HCT116 (cell line): ENCODE results near the gene RBM39. TPM values are rescaled to one million over a fixed set of nuclear protein-coding genes. Genes with fewer than 3 reads are reported as not detected.
"Not testable (repeated sequence)": the region's sequence is repeated elsewhere in the genome, so short reads cannot be mapped to it uniquely, and the experiment has no call there.

Experiments
- ATAC-seq: fragments of 200-7000 bp; cut with Tn5 transposase; 2 replicates; pipeline ENCODE4 v1.9.1; 2020; ENCODE audit warnings: mild to moderate bottlenecking, moderate library complexity
- BruUV-seq: library from RNA; stranded (reverse); fragments of 400-500 nt; replicated peaks from 2 replicates; lab custom pipeline; 2021; lab: Mats Ljungman, UMichigan
- CTCF ChIA-PET: fragments of 300-600 bp; sonication (Branson Sonifier 250); formaldehyde crosslinking; loops from one replicate; lab custom pipeline; 2021; ENCODE audit warnings: antibody characterized with exemption; lab: Charles Lee
- POLR2A ChIA-PET: fragments of 300-600, 350-600 bp; sonication (Branson Sonifier 250); formaldehyde crosslinking; loops from one replicate; lab custom pipeline; 2021; ENCODE audit warnings: antibody characterized with exemption; lab: Charles Lee
- RAD21 ChIA-PET, 2 experiments: fragments of 300-600 bp; sonication (Branson Sonifier 250); formaldehyde crosslinking; loops; one replicate each; lab custom pipeline; 2023; ENCODE audit warnings: low total read pairs in 2 of 2; ENCODE audit not compliant: uncharacterized antibody in 2 of 2, unreplicated experiment in 2 of 2, low non-redundant PET in 1 of 2; lab: Charles Lee
- DNase-seq: peaks from one replicate; pipeline ENCODE4 v3.0.0-alpha.2; 2010; ENCODE audit warnings: low read depth, low spot score
- H2AFZ ChIP-seq: fragments of 200-600 bp; shearing (Covaris generic), sonication (generic); 2 replicates; pipeline ENCODE4 v1.6.1; 2017; ENCODE audit warnings: low read depth, mixed run types, mixed read lengths, antibody characterized with exemption, low read length; ENCODE audit not compliant: poor library complexity, severe bottlenecking
- H3K27ac ChIP-seq: 2 replicates; pipeline ENCODE4 v1.5.1; 2012; ENCODE audit warnings: low read depth, low read length
- H3K27me3 ChIP-seq: fragments of 200-600 bp; sonication (generic); 2 replicates; pipeline ENCODE4 v1.6.1; 2016; ENCODE audit warnings: mixed run types, low read length, mixed read lengths; ENCODE audit not compliant: insufficient read depth
- H3K36me3 ChIP-seq, 2 experiments: fragments of 200-500 bp in 1 of 2; fragments of 200-600 bp in 1 of 2; sonication (Bioruptor generic) in 1 of 2; sonication (generic) in 1 of 2; 2 replicates each; pipeline versions ENCODE4 v1.5.1 to v1.6.1; 2014 to 2016; ENCODE audit warnings: low read length in 2 of 2, inconsistent platforms in 1 of 2, mixed read lengths in 1 of 2, mixed run types in 1 of 2; ENCODE audit not compliant: insufficient read depth in 2 of 2, control insufficient read depth in 1 of 2
- H3K4me1 ChIP-seq, 2 experiments: fragments of 200-600 bp in 1 of 2; sonication (generic) in 1 of 2; 2 replicates each; pipeline versions ENCODE4 v1.5.1 to v1.6.1; 2012 to 2017; ENCODE audit warnings: low read length in 2 of 2, inconsistent platforms in 1 of 2, mild to moderate bottlenecking in 1 of 2, mixed read lengths in 1 of 2, mixed run types in 1 of 2, moderate library complexity in 1 of 2; ENCODE audit not compliant: insufficient read depth in 2 of 2, control insufficient read depth in 1 of 2
- H3K4me2 ChIP-seq: fragments of 200-600 bp; sonication (generic); 2 replicates; pipeline ENCODE4 v1.6.1; 2017; ENCODE audit warnings: mixed run types, low read length, mixed read lengths
- H3K4me3 ChIP-seq, 2 experiments: fragments of 200-600 bp in 1 of 2; sonication (generic) in 1 of 2; replicated peaks in 1 of 2; 2 replicates each; pipeline ENCODE4 v1.5.1; 2011 to 2016; ENCODE audit warnings: low read length in 2 of 2, control low read depth in 1 of 2, low read depth in 1 of 2, mild to moderate bottlenecking in 1 of 2, mixed read lengths in 1 of 2, mixed run types in 1 of 2
- H3K79me2 ChIP-seq: fragments of 200-600 bp; sonication (generic); 2 replicates; pipeline ENCODE4 v1.6.1; 2017; ENCODE audit warnings: mild to moderate bottlenecking, mixed run types, low read length, moderate library complexity, mixed read lengths; ENCODE audit not compliant: insufficient read depth
- H3K9ac ChIP-seq: fragments of 200-600 bp; sonication (generic); 2 replicates; pipeline ENCODE4 v1.6.1; 2016; ENCODE audit warnings: low read length, mixed read lengths
- H3K9me2 ChIP-seq: fragments of 200-600 bp; sonication (generic), shearing (Covaris generic); 2 replicates; pipeline ENCODE4 v1.6.1; 2017; ENCODE audit warnings: mixed run types, mild to moderate bottlenecking, moderate library complexity; ENCODE audit not compliant: insufficient read depth
- H3K9me3 ChIP-seq, 2 experiments: fragments of 200-500 bp in 1 of 2; fragments of 200-600 bp in 1 of 2; sonication (Bioruptor generic) in 1 of 2; sonication (generic) in 1 of 2; 2 replicates each; pipeline ENCODE4 v1.6.1; 2014 to 2017; ENCODE audit warnings: low read length in 2 of 2, mixed read lengths in 2 of 2, inconsistent platforms in 1 of 2, low read depth in 1 of 2, mild to moderate bottlenecking in 1 of 2, mixed run types in 1 of 2, moderate library complexity in 1 of 2; ENCODE audit not compliant: control insufficient read depth in 1 of 2, insufficient read depth in 1 of 2
- H4K20me1 ChIP-seq: fragments of 200-600 bp; sonication (generic), shearing (Covaris generic); 2 replicates; pipeline ENCODE4 v1.6.1; 2017; ENCODE audit warnings: mixed run types, mild to moderate bottlenecking, moderate library complexity; ENCODE audit not compliant: insufficient read depth
- JUND ChIP-seq: IDR thresholded peaks from 2 replicates; pipeline ENCODE4 v1.6.1; 2012
- ZFX ChIP-seq: fragments of 450-650 bp; IDR thresholded peaks from 2 replicates; pipeline ENCODE4 v1.6.1; 2017
- intact Hi-C: fragments of 100-400 bp; cut with micrococcal nuclease; formaldehyde crosslinking; loops from 2 replicates; pipeline ENCODE4 v1.10.0; 2022
- total RNA-seq: library from RNA; stranded (reverse); gene quantifications from one replicate; pipeline ENCODE4 v1.2.1, GENCODE V29; 2021; ENCODE audit not compliant: unreplicated experiment
- TF ChIP-seq, protein P1 (sequence below), 3 experiments: fragments of 200-600 bp in 1 of 3; sonication (generic) in 1 of 3; IDR thresholded peaks in 2 of 3; conservative IDR thresholded peaks in 1 of 3; 2 replicates each; pipeline ENCODE4 v1.5.1; 2012 to 2017; ENCODE audit warnings: low read depth in 2 of 3, low read length in 2 of 3, antibody characterized with exemption in 1 of 3, borderline replicate concordance in 1 of 3, control low read depth in 1 of 3, mild to moderate bottlenecking in 1 of 3, mixed read lengths in 1 of 3, mixed run types in 1 of 3, moderate library complexity in 1 of 3; ENCODE audit not compliant: insufficient read depth in 1 of 3

The RBM39 gene
- total RNA-seq, 1 experiment from 2014 or later = 234 TPM

DNA sequence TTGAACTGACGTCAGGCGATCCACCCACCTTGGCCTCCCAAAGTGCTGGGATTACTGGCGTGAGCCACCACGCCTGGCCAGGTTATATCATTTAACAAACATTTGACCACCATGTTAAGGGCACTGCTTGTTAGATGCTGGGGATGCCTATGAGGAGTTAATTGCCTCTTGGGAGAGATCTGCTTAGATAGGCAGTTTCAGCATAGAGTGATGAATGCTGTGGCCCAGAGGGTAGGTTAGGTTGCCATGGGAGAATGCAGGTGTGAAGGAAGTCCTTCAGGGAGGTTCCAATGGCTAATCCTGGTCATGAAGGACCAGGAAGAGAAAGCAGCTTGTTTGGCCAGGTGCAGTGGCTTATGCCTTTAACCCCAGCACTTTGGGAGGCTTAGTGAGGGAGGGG is 46.7 kb upstream of the RBM39 start:
- no peak for ATAC-seq
- TF ChIP-seq ZFX (0 out of 2 replicates have a peak, but pooled peaks have one; percentile 8), JUND (no peak)
- TF ChIP-seq, protein P1, sequence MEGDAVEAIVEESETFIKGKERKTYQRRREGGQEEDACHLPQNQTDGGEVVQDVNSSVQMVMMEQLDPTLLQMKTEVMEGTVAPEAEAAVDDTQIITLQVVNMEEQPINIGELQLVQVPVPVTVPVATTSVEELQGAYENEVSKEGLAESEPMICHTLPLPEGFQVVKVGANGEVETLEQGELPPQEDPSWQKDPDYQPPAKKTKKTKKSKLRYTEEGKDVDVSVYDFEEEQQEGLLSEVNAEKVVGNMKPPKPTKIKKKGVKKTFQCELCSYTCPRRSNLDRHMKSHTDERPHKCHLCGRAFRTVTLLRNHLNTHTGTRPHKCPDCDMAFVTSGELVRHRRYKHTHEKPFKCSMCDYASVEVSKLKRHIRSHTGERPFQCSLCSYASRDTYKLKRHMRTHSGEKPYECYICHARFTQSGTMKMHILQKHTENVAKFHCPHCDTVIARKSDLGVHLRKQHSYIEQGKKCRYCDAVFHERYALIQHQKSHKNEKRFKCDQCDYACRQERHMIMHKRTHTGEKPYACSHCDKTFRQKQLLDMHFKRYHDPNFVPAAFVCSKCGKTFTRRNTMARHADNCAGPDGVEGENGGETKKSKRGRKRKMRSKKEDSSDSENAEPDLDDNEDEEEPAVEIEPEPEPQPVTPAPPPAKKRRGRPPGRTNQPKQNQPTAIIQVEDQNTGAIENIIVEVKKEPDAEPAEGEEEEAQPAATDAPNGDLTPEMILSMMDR (IDR thresholded peaks at IDR 0.05 in 2 of 3, conservative IDR thresholded peaks at IDR 0.05 in 1 of 3; ENCODE audit: borderline replicate concordance in 1 of 3, insufficient read depth in 1 of 3, low read depth in 2 of 3, low read length in 2 of 3) = no peak
- RAD21 ChIA-PET = no interaction called here
- H3K4me1 ChIP-seq = 0 out of 4 replicates have a peak, but pooled peaks cover 0 to 3% of the 10 kb centered on the region in 2 experiments
- peaks cover 16% of the 10 kb centered on the region; the same call in 1 of the 2 replicates for H3K79me2 ChIP-seq
- H3K36me3 ChIP-seq = no peaks in the 10 kb centered on the region
- H3K9me2 ChIP-seq = no peaks in the 10 kb centered on the region
- no peak overlapping the region for H3K27ac ChIP-seq
- POLR2A ChIA-PET = no interaction called here
- BruUV-seq = no TSS peak
- no peak for DNase-seq
- no peaks in the 10 kb centered on the region for H4K20me1 ChIP-seq
- CTCF ChIA-PET = no interaction called here
- H3K9me3 ChIP-seq = no peaks in the 10 kb centered on the region
- H3K9ac ChIP-seq = no peak overlapping the region
- no peak overlapping the region for H2AFZ ChIP-seq
- H3K4me2 ChIP-seq = no peak overlapping the region
- intact Hi-C loops = no loop called here
- no peak overlapping the region for H3K4me3 ChIP-seq
- no peaks in the 10 kb centered on the region for H3K27me3 ChIP-seq

DNA sequence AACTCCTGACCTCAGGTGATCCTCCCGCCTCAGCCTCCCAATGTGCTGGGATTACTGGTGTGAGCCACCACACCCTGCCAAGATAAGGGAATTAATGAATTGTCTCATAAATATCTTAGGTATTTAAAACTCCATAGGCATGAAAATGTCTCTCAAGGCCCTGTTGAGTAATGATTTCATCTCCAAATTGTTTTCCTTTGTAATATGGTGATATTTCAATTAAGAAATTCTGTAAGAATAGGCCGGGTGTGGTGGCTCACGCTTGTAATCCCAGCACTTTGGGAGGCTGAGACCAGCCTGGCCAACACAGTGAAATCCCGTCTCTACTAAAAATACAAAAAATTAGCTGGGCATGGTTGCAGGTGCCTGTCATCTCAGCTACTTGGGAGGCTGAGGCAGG is 43.5 kb upstream of the RBM39 start:
- H4K20me1 ChIP-seq, H3K36me3 ChIP-seq, CTCF ChIA-PET, RAD21 ChIA-PET, H3K9me3 ChIP-seq, intact Hi-C loops, ATAC-seq, H3K9ac ChIP-seq, H2AFZ ChIP-seq, H3K9me2 ChIP-seq, H3K27ac ChIP-seq, DNase-seq, H3K27me3 ChIP-seq, H3K4me3 ChIP-seq, H3K4me2 ChIP-seq, POLR2A ChIA-PET, BruUV-seq: not testable (repeated sequence)
- H3K79me2 ChIP-seq = peaks cover 29% of the 10 kb centered on the region
- H3K4me1 ChIP-seq = peaks cover 15 to 19% of the 10 kb centered on the region in 2 experiments

DNA sequence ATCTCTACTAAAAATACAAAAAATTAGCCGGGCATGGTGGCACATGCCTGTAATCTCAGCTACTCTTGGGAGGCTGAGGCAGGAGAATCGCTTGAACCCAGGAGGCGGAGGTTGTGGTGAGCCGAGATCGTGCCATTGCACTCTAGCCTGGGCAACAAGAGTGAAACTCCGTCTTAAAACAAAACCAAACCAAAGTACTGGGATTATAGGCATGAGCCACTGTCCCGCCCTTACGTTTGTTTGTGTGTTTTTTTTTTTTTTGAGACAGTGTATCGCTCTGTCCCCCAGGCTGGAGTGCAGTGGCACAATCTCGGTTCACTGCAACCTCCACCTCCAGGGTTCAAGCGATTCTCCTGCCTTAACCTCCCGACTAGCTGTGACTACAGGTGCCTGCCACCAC is 41.8 kb upstream of the RBM39 start:
- Histone ChIP-seq H3K79me2 (peaks cover 38% of the 10 kb centered on the region), H3K4me1 (peaks cover 15 to 19% of the 10 kb centered on the region in 2 experiments)
- DNase-seq, CTCF ChIA-PET, H3K9ac ChIP-seq, H4K20me1 ChIP-seq, H3K36me3 ChIP-seq, H3K9me3 ChIP-seq, intact Hi-C loops, H3K27ac ChIP-seq, H3K27me3 ChIP-seq, H3K4me2 ChIP-seq, H3K9me2 ChIP-seq, ATAC-seq, H2AFZ ChIP-seq, BruUV-seq, H3K4me3 ChIP-seq, RAD21 ChIA-PET: not testable (repeated sequence)
- POLR2A ChIA-PET = interaction anchor here (0.9 kb wide), 1 partner anchor 42 kb away, joined by 3 read pairs; the partner anchor contains the start of gene RBM39
